ENCODE measurements around the gene CCNYL1. TPM values are rescaled to one million over a fixed set of nuclear protein-coding genes. Genes with fewer than 3 reads are reported as not detected.

CCNYL1 gene
- total RNA-seq, 1 donor from 2014 or later, result 10.2 TPM

Other genes starting within 250 kb of the CCNYL1 start
- gene CREB1, start 181.7 kb upstream of the CCNYL1 start, total RNA-seq, result 57.0 TPM
- gene METTL21A, start 86.2 kb upstream of the CCNYL1 start, total RNA-seq, result 14.7 TPM
- 4.1 TPM for gene FZD5, start 58.3 kb downstream of the CCNYL1 start, total RNA-seq